Endothelial cell of umbilical vein (primary cell): ENCODE data around the gene AQR.

Source experiments
- MAX ChIP-seq: IDR thresholded peaks from 2 replicates; pipeline ENCODE4 v1.6.1; 2011; ENCODE audit not compliant: insufficient read depth, insufficient read length
- POLR2A ChIP-seq: IDR thresholded peaks from 2 replicates; pipeline ENCODE4 v1.6.1; 2012; ENCODE audit warnings: low read depth, mild to moderate bottlenecking, control low read depth, low read length
- TF ChIP-seq, protein P1 (sequence below), 2 donors: IDR thresholded peaks; 1 replicate in 1 of 2; 2 replicates in 1 of 2; pipeline ENCODE4 v1.5.1; 2011; ENCODE audit warnings: low read length in 2 of 2, mild to moderate bottlenecking in 2 of 2, moderate library complexity in 2 of 2, control low read depth in 1 of 2, inconsistent platforms in 1 of 2, low read depth in 1 of 2; ENCODE audit not compliant: insufficient read depth in 1 of 2; ENCODE audit errors: extremely low read depth in 1 of 2

DNA sequence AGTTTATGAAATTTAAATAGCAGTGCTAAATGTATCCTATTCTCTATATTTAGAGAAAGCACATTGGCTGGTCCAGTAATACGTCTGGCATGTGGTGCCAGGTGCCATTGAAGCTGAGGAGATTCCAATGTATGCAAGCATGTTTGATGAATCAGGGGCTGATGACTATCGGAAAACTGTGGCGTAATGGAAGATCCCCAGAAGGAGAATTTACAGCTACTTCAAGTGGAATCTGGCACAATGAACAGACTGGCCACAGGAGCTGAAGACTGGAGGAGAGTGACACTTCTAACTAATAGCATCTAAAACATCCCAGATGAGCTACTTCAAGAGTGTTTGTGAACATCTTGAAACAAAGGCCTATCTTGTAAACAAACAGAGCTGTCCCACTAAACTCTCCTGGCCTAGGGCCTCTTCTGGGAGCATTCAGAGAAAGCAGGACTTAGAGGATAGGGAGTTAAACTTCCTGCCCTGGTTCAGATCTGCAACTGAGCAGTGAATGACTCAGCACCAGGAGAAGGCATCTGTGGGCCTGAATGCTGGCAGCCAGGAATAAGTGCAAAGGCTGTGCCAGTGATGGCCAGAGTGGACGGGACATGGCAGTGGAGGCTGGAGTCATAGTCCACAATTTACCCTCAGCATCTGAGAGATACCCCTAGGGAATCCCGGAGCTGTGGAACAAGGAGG lies 159.0 kb downstream of the AQR start:
- TF ChIP-seq, protein P1, sequence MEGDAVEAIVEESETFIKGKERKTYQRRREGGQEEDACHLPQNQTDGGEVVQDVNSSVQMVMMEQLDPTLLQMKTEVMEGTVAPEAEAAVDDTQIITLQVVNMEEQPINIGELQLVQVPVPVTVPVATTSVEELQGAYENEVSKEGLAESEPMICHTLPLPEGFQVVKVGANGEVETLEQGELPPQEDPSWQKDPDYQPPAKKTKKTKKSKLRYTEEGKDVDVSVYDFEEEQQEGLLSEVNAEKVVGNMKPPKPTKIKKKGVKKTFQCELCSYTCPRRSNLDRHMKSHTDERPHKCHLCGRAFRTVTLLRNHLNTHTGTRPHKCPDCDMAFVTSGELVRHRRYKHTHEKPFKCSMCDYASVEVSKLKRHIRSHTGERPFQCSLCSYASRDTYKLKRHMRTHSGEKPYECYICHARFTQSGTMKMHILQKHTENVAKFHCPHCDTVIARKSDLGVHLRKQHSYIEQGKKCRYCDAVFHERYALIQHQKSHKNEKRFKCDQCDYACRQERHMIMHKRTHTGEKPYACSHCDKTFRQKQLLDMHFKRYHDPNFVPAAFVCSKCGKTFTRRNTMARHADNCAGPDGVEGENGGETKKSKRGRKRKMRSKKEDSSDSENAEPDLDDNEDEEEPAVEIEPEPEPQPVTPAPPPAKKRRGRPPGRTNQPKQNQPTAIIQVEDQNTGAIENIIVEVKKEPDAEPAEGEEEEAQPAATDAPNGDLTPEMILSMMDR (IDR thresholded peaks at IDR 0.05; ENCODE audit: extremely low read depth in 1 of 2, insufficient read depth in 1 of 2, low read depth in 1 of 2, low read length in 2 of 2), result no peak
- no peak for TF ChIP-seq POLR2A
- TF ChIP-seq MAX, result no peak
